ENCODE results near the gene KIF27. TPM values are rescaled to one million over a fixed set of nuclear protein-coding genes. Genes with fewer than 3 reads are reported as not detected.
A peak's percentile ranks its signal among the peaks of the same experiment; 100 is the strongest.
"Not testable (repeated sequence)": the region's sequence is repeated elsewhere in the genome, so short reads cannot be mapped to it uniquely, and the experiment has no call there.

Gene KIF27
- 0.34 and 1.2 TPM in 2 replicates for total RNA-seq (2014; rRNA removed; shearing (Covaris generic))

GRCh38 chr9:83920927-83921707 lies at the start of gene KIF27:
Gene KIF27, minus strand, starts transcription at chr9:83921432. Its CDS starts 5,841 bp downstream, at chr9:83915591.
- Histone ChIP-seq H3K4me3 (peak within 1 kb of the TSS; percentile 63), H3K27ac (peak within 1 kb of the TSS; percentile 85), H3K9me3 (replicated peaks) (no peaks in the 10 kb centered on the region), H3K4me1 (replicated peaks) (peaks cover 9% of the 10 kb centered on the region; the same call in 1 of the 2 replicates), H3K36me3 (no peaks in the 10 kb centered on the region), H3K27me3 (replicated peaks) (no peaks in the 10 kb centered on the region)
- peak; percentile 85 to 98 for DNase-seq (ENCODE audit: low read depth in 1 of 2, low spot score in 2 of 2)

- peaks cover 83% of the 10 kb centered on the region for H3K36me3 ChIP-seq
- no peak for DNase-seq (ENCODE audit: low read depth in 1 of 2, low spot score in 2 of 2)
- H3K27ac ChIP-seq, result no peak overlapping the region
- peaks cover 3% of the 10 kb centered on the region; the same call in 1 of the 2 replicates for H3K4me1 ChIP-seq (replicated peaks)
- H3K9me3 ChIP-seq (replicated peaks), result no peaks in the 10 kb centered on the region
- H3K27me3 ChIP-seq (replicated peaks), result no peaks in the 10 kb centered on the region; the same call in 1 of the 2 replicates
- no peak overlapping the region for H3K4me3 ChIP-seq
Measured at GRCh38 chr9:83969602-83970001, 48.4 kb upstream of the KIF27 start.

- H3K4me1 ChIP-seq (replicated peaks), result peaks cover 8% of the 10 kb centered on the region; the same call in 1 of the 2 replicates
- H3K27me3 ChIP-seq (replicated peaks), result no peaks in the 10 kb centered on the region; the same call in 1 of the 2 replicates
- DNase-seq (ENCODE audit: low read depth in 1 of 2, low spot score in 2 of 2), result no peak
- no peaks in the 10 kb centered on the region for H3K9me3 ChIP-seq (replicated peaks)
- peaks cover 57% of the 10 kb centered on the region for H3K36me3 ChIP-seq
- H3K4me3 ChIP-seq, result no peak overlapping the region
- no peak overlapping the region for H3K27ac ChIP-seq
Measured at GRCh38 chr9:83967073-83967472, 45.8 kb upstream of the KIF27 start.

- Histone ChIP-seq H3K27ac (no peak overlapping the region), H3K9me3 (replicated peaks) (no peaks in the 10 kb centered on the region), H3K36me3 (peaks cover 49% of the 10 kb centered on the region)
Measured at GRCh38 chr9:83966209-83966582, 45.0 kb upstream of the KIF27 start.

GRCh38 chr9:83965350-83966208 lies 44.3 kb upstream of the KIF27 start:
- no peaks in the 10 kb centered on the region; the same call in 1 of the 2 replicates for H3K27me3 ChIP-seq (replicated peaks)
- no peak for DNase-seq (ENCODE audit: low read depth in 1 of 2, low spot score in 2 of 2)

More at GRCh38 chr9:83966209-83966582, 45.0 kb upstream of the KIF27 start:
- Histone ChIP-seq H3K27me3 (replicated peaks) (no peaks in the 10 kb centered on the region; the same call in 1 of the 2 replicates), H3K4me3 (no peak overlapping the region), H3K4me1 (replicated peaks) (peaks cover 10% of the 10 kb centered on the region; the same call in 1 of the 2 replicates)
- no peak for DNase-seq (ENCODE audit: low read depth in 1 of 2, low spot score in 2 of 2)

GRCh38 chr9:83964973-83965349 lies 43.7 kb upstream of the KIF27 start:
- peaks cover 36% of the 10 kb centered on the region for H3K36me3 ChIP-seq
- no peaks in the 10 kb centered on the region for H3K9me3 ChIP-seq (replicated peaks)
- H3K4me3 ChIP-seq, result no peak overlapping the region
- peak overlapping the region; percentile 24 for H3K27ac ChIP-seq
- H3K4me1 ChIP-seq (replicated peaks), result peaks cover 10% of the 10 kb centered on the region; the same call in 1 of the 2 replicates
- no peaks in the 10 kb centered on the region; the same call in 1 of the 2 replicates for H3K27me3 ChIP-seq (replicated peaks)
- DNase-seq (ENCODE audit: low read depth in 1 of 2, low spot score in 2 of 2), result no peak

More at GRCh38 chr9:83965350-83966208, 44.3 kb upstream of the KIF27 start:
- Histone ChIP-seq H3K4me3 (no peak overlapping the region), H3K9me3 (replicated peaks) (no peaks in the 10 kb centered on the region), H3K4me1 (replicated peaks) (peaks cover 10% of the 10 kb centered on the region; the same call in 1 of the 2 replicates), H3K36me3 (peaks cover 43% of the 10 kb centered on the region), H3K27ac (no peak overlapping the region; the same call in 1 of the 2 replicates)

GRCh38 chr9:83962165-83962564 lies 40.9 kb upstream of the KIF27 start:
- Histone ChIP-seq H3K27ac (no peak overlapping the region), H3K4me3 (no peak overlapping the region), H3K27me3 (replicated peaks) (no peaks in the 10 kb centered on the region; the same call in 1 of the 2 replicates), H3K9me3 (replicated peaks) (no peaks in the 10 kb centered on the region), H3K36me3 (peaks cover 16% of the 10 kb centered on the region), H3K4me1 (replicated peaks) (peaks cover 22% of the 10 kb centered on the region)
- DNase-seq (ENCODE audit: low read depth in 1 of 2, low spot score in 2 of 2), result no peak

- H3K4me1 ChIP-seq (replicated peaks), result peaks cover 31% of the 10 kb centered on the region
- no peaks in the 10 kb centered on the region; the same call in 1 of the 2 replicates for H3K27me3 ChIP-seq (replicated peaks)
- peaks cover 5% of the 10 kb centered on the region for H3K36me3 ChIP-seq
- H3K27ac ChIP-seq, result no peak overlapping the region
- H3K4me3 ChIP-seq, result no peak overlapping the region
- DNase-seq (ENCODE audit: low read depth in 1 of 2, low spot score in 2 of 2), result no peak
- no peaks in the 10 kb centered on the region for H3K9me3 ChIP-seq (replicated peaks)
Measured at GRCh38 chr9:83960991-83961390, 39.8 kb upstream of the KIF27 start.

GRCh38 chr9:83959061-83959460 lies 37.8 kb upstream of the KIF27 start:
- H3K27ac ChIP-seq, result no peak overlapping the region
- H3K9me3 ChIP-seq (replicated peaks), result no peaks in the 10 kb centered on the region
- H3K4me3 ChIP-seq, result no peak overlapping the region
- no peaks in the 10 kb centered on the region for H3K27me3 ChIP-seq (replicated peaks)
- DNase-seq (ENCODE audit: low read depth in 1 of 2, low spot score in 2 of 2), result peak; percentile 63 to 67
- peaks cover 33% of the 10 kb centered on the region for H3K4me1 ChIP-seq (replicated peaks)
- peaks cover 8% of the 10 kb centered on the region; the same call in 1 of the 2 replicates for H3K36me3 ChIP-seq

GRCh38 chr9:83957248-83957513 lies 35.9 kb upstream of the KIF27 start:
- no peaks in the 10 kb centered on the region for H3K9me3 ChIP-seq (replicated peaks)
- DNase-seq (ENCODE audit: low read depth in 1 of 2, low spot score in 2 of 2), result no peak
- H3K4me1 ChIP-seq (replicated peaks), result peaks cover 30% of the 10 kb centered on the region
- peak overlapping the region; percentile 78 for H3K27ac ChIP-seq
- peak overlapping the region; percentile 46 for H3K4me3 ChIP-seq
- H3K36me3 ChIP-seq, result peaks cover 13% of the 10 kb centered on the region
- H3K27me3 ChIP-seq (replicated peaks), result no peaks in the 10 kb centered on the region

GRCh38 chr9:83956436-83957247 lies 35.4 kb upstream of the KIF27 start:
- peak overlapping the region; percentile 78 for H3K27ac ChIP-seq
- no peaks in the 10 kb centered on the region for H3K9me3 ChIP-seq (replicated peaks)
- peak; percentile 71 to 72 for DNase-seq (ENCODE audit: low read depth in 1 of 2, low spot score in 2 of 2)
- H3K27me3 ChIP-seq (replicated peaks), result no peaks in the 10 kb centered on the region
- H3K4me1 ChIP-seq (replicated peaks), result peaks cover 28% of the 10 kb centered on the region
- peak overlapping the region; percentile 46 for H3K4me3 ChIP-seq
- H3K36me3 ChIP-seq, result peaks cover 18% of the 10 kb centered on the region

- Histone ChIP-seq H3K4me3 (peak overlapping the region; percentile 46), H3K9me3 (replicated peaks) (no peaks in the 10 kb centered on the region), H3K4me1 (replicated peaks) (peaks cover 28% of the 10 kb centered on the region), H3K36me3 (peaks cover 20% of the 10 kb centered on the region), H3K27me3 (replicated peaks) (no peaks in the 10 kb centered on the region), H3K27ac (peak overlapping the region; percentile 78)
- DNase-seq (ENCODE audit: low read depth in 1 of 2, low spot score in 2 of 2), result no peak
Measured at GRCh38 chr9:83956086-83956435, 34.8 kb upstream of the KIF27 start.

GRCh38 chr9:83948096-83948495 lies 26.9 kb upstream of the KIF27 start:
- not testable (repeated sequence) for H3K27me3 ChIP-seq (replicated peaks); H3K4me1 ChIP-seq (replicated peaks); H3K4me3 ChIP-seq; H3K27ac ChIP-seq; H3K9me3 ChIP-seq (replicated peaks); DNase-seq (ENCODE audit: low read depth in 1 of 2, low spot score in 2 of 2)
- peaks cover 18% of the 10 kb centered on the region for H3K36me3 ChIP-seq

Measured in SJSA1 (cell line).